ENCODE results near the gene TMEM61.
"Not testable (repeated sequence)": the region's sequence is repeated elsewhere in the genome, so short reads cannot be mapped to it uniquely, and the experiment has no call there.

The TMEM61 gene

DNA sequence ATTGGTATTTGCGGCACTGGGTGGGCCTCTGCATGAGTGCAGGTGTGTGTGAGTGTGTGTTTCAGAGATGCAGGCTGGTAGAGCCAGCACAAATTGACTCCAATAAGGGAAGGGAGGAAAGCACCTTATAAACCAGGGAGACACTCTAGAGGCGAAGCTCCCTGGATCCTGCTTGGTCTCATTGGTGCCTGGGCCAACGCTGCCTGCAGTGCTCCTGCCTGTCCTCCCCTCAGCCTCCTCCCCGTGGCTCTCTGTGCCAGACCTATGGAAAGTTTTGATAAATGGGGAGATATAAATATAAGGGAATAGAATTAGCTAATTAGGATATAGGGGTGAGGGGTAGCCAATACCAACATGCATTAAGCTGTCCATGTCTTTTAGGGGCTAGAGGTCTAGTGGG, 20.9 kb downstream of the TMEM61 start:
- no peak for DNase-seq (ENCODE audit: low spot score)

DNA sequence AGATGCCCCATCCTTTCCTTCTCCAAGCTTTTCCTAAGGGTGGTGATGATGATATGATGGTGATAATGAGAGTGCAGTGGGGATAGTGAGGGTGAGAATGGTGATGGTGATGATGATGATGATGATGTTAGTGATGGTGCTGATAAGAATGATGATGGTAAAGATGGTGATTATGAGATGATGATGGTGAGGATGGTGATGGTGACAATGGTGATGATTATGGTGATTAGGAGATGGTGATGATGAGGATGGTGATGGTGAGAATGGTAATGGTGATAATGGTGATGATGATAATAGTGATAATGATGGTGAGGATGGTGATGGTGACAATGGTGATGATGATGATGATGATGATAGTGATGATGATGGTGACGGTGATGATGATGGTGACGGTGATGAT, 22.3 kb downstream of the TMEM61 start:
- DNase-seq (ENCODE audit: low spot score), result no peak

DNA sequence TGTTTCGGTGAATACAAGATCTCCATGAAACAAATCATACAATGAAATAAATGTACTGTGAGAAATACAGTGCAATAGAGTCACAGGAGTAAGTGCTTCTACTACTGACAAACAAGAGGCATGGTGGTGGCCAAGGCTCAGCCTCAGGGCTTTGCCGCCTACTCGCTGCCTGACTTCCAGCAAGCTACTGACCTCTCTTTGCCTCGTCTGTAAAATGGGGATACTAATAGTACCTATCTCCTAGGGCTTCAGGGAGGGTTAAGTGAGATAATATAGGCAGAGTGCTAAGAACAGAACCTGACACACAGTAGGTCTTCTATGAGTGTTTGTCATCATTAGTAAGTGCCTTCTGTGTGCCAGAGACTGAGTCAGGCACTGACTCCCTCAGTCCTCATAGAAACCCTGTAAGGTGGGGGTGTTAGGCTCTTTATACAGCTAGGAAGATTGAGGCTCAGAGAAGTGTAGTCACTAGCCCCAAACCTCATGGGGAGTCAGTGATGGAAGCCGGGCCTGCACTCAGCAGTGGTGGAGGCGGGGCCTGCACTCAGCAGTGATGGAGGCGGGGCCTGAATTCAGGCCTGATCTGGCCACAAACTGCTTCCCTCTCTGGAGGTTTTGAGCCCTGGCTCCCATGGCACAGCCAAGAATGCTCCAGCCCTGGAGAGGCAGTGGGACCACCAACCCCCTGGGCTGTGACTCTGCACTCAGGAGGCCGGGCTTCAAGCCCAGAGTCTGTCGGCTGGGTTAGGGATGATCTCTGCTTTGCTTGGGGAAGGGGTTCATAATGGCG, 25.1 kb downstream of the TMEM61 start:
- no peak for DNase-seq (ENCODE audit: low spot score)

DNA sequence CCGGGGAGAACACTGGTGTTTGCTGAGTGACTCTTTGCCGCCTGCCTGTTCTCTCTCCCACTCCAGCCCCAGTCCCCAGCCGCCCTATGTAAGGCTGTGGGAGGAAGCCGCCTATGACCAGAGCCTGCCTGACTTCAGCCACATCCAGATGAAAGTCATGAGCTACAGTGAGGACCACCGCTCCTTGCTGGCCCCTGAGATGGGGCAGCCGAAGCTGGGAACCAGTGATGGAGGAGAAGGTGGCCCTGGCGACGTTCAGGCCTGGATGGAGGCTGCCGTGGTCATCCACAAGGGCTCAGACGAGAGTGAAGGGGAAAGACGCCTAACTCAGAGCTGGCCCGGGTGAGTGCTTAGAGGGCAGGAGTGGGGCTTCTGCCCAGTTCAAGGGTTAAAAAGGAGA, 26.5 kb downstream of the TMEM61 start:
- DNase-seq (ENCODE audit: low spot score), result no peak

DNA sequence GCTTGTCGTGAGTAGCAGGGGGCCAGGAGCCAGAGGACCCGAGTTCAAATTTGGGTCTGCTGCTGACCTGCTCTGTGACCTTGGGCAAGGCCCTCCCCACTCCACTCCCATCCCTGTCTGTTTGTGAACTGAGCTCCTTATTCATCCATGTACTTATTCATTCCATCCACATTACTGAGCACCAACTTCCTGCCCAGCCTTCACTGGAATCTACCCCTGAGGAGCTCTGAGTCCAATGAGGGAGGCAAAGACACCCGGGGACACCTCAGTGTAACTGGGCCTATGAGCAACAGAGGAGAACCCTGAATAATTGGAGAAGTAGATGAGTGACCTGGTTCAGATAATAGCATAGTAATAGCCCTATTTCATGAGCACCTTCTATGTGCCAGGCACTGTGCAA, 27.2 kb downstream of the TMEM61 start:
- no peak for DNase-seq (ENCODE audit: low spot score)

DNA sequence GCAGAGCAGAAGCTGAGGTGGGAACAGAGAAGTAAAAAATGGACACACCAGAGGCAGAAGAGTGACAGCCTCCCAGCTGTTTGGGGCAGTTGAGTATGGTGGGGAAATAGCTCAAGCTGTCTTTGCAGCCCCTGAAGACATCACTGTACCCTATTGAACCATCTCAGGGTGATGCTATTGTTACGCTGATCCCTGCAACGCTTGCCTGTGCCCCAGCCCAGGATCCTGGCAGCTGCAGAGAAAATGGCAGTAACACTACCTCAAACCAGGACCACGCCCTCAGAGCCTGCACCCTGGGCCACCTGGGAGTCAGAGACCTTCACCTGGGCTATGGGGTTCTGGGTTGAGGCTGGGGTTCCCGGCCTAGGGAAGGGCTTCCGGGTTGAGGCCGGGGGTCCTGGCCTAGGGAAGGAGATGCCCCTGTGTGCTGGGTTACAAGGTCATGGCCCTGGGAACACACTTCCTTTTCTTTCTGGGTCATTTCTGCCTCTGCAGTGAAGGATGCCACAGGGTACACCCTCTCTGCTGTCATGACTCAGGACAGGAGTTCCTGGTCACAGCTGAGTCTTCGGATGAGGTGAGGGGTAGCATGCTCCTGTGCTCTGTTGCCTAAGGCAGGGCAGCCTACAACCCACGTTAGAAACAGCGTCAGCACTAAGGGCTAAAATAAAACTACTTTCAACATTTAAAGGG, 29.9 kb downstream of the TMEM61 start:
- no peak for DNase-seq (ENCODE audit: low spot score)

DNA sequence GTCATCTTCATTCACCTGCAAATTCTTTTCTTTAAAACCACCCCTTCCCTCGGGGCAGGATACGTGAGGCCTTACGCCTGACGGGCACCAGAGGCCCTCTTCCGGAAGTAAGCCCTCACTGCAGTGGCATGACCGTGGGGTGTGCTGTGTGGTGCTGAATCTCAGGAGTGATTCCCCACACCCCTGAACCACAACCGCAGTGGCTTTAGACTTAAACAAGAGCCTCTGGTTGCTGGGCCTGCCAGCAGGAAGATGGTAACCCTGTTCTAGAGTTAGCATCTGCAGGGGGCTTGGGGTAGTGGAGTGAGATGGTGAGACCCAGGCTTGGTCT, 30.4 kb downstream of the TMEM61 start:
- no peak for DNase-seq (ENCODE audit: low spot score)

DNA sequence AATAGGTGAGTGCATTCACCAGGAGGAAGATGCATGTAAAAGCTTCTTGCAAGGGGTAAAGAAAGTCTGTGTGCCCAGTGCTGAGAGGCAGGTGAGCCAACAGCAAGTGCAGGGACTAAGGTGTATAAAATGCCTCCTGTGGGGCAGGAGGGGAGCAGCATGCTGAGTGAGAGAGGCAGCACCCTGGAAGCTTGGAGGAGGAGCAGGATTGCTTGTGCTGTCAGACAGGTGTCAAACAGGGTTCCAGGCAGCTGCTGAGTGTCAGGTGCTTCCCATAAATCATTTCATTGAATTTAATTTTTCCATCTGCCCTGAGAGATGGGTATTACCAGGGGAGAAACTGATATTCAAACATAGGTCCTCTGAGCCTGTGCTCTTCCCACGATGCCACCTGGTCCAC, 32.2 kb downstream of the TMEM61 start:
- no peak for DNase-seq (ENCODE audit: low spot score)

DNA sequence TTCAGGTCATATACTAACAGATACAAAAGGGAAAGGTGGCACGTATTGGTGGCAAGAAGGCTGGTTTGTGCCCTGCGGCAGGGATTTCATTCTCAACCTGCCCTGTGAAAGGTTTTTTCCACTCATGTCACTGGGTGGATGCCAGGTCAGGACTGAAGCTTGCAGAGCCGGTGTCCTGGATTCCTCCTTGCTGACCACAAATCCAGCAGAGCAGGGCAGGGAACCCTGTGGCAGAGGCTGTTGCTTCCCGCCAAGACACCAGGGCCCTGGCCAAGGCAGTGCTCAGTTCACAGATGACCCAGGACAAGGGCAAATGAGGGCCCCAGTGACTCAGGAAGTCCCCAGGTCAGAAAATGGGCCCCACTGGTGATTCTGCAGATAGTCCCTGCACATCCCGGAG, 34.7 kb downstream of the TMEM61 start:
- no peak for DNase-seq (ENCODE audit: low spot score)

DNA sequence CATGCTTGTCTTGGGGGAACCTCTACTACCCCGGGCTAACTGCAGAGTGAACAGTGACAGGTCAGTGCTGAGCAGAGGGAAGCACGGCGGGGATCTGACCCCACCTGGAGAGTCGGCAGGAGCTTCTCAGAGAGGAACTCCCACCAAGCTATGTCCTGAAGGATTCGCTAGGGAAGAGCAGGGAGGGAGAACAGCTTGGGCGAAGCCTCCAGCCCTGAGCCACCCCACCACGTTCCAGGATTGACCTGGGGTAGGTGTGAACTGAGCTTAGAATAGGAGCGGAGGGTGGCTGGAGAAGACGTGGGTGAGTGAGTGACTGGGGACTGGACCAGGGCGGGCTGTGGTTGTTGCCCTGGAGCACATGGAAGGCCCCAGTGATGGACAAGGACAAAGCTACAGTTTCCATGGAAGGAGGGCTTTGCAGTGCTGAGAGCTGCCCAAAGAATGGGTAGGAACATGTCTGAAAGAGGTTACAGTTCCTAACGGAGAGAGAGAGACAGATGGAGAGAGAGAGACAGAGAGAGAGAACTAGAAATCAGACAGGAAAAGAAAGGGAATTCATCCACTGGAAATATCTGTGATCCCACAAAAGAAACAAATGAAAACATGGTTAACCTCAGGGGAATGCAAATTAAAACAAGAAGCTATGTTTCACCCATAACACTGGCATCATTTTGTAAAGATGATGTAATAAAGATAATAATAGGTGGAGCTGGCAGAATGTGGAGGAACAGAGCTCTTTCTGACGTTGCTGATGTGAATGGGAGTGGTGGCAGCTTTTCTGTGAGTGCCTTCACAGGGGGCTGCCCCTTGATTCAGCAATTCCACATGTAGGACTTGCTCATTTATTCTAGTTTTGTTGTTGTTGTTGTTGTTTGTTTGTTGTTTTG, 35.5 kb downstream of the TMEM61 start:
- no peak for DNase-seq (ENCODE audit: low spot score)

DNA sequence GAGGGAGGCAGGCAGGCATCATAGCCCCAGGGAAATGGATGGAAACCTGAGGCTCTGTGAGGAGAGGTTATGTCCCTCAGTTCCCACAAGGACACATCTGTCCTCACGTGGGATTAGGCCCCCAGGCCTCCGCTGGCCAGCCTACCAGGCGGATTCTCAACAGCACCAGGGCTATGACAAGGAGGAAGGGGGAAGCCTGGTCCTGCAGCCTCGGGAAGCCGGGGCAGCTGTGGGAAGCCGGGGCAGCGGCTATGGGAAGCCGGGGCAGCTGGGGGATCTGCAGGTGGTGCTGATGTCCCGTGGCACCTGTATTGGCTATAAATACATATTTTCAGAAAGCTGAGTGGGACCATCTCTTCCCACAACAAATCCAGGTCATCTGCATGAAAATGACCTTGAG, 38.0 kb downstream of the TMEM61 start:
- no peak for DNase-seq (ENCODE audit: low spot score)

DNA sequence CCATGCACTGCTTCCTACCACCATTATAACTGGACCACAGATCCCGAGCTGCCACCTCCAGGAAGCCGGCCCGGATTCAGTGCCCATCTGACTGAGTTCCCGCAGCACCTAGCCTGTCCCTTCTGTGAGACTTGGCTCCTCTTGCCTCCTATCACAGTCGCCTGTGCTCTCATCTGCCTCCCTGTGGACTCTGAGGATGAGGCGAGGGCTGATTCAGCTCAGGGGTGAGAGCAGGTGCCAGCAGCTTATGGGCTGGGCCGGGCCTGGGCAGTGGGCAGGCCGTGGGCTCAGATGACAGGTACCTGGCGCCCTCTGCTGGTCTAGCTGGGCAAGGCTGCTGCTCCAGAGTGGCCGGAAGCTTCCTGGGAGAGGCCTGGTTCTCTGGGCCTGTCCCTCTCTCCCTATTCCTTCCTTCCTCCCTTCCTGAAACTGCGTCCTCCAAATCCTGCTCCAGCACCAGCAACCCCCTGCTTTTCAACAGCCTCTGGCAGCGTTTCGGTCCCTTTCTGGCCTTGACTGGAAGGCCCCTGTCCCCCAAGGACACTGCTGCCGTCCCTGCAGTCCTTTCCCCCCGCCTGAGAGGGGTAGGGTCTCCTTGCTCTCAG, 41.6 kb downstream of the TMEM61 start:
- DNase-seq (ENCODE audit: low spot score), result peak; percentile 72

DNA sequence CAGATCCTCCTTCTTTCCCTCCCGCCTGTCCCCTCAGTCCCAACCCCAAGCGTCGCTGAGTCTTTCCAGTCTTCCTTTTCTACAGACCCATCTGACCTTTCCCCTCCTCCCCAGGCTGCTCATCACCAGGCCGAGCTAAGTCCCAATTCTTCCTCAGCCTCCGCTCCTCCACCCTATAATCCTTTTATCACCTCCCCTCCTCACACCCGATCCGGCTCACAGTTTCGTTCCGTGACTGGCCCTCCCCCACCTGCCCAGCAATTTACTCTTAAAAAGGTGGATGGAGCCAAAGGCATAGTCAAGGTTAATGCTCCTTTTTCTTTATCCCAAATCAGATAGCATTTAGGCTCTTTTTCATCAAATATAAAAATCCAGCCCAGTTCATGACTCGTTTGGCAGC, 43.7 kb downstream of the TMEM61 start:
- not testable (repeated sequence) for DNase-seq (ENCODE audit: low spot score)

DNA sequence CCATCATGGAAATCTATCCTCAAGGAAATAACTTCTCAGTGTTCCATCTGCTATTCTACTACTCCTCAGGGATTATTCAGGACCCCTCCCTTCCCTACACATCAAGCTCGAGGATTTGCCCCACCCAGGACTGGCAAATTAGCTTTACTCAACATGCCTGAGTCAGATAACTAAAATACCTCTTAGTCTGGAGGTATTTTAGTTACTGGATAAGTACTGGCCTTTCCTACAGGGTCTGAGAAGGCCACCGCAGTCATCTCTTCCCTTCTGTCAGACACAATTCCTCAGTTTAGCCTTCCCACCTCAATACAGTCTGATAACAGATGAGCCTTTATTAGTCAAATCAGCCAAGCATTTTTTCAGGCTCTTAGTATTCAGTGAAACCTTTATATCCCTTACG, 46.3 kb downstream of the TMEM61 start:
- DNase-seq (ENCODE audit: low spot score), result not testable (repeated sequence)

DNA sequence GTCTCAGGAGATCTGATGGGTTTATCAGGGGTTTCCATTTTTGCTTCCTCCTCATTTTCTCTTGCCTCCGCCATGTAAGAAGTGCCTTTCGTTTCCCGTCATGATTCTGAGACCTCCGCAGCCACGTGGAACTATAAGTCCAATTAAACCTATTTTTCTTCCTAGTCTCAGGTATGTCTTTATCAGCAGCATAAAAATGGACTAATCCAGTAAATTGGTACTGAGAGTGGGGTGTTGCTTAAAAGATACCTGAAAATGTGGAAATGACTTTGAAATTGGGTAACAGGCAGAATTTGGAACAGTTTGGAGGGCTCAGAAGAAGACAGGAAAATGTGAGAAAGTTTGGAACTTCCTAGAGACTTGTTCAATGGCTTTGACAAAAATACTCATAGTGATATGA, 50.7 kb downstream of the TMEM61 start:
- DNase-seq (ENCODE audit: low spot score), result not testable (repeated sequence)

DNA sequence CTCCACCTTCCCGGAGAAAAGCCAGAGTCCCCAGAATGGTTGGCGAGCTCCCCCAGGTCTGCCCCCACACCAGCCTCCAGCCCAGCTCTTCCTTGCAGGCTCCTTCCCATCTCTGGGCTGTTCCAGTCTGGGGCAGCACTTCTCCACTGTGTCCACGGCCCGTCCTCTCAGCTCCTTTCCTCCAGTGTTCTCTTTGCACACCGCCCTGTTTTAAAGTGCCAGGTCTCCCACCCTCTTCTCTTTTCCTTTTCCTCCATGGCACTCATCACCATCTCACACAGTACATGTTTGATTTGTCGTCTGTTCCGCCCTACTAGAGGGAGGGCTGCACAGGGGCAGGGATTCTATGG, 52.8 kb downstream of the TMEM61 start:
- DNase-seq (ENCODE audit: low spot score), result no peak

DNA sequence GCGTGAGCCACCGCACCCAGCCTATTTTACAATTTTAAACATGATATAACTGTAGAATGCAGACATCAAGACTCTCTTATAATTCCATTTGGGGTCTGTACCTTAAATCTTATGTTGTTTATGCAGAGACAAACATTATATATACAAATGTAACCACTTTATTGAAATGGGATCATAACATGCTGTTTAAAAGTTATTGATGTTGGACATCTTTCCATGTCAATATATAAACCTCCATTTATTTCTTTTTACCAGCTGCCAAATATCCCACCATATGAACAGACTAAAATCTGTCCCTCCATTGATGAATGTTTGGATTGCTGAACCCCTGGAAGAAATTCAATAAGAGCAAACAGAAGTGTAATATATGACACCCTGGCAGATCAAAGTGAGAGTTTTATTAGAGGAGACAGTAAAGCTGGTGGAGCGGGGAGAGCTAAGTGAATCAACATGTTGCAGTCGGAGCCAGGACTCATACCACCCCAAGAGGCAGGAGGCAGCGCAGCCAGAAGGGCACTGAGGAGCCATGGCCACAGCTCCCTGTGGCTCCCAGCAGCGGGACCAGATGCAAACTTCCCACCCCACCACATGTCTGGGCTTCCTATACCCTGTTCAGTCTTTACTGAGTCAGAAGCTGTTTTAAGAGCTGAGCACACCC, 54.2 kb downstream of the TMEM61 start:
- DNase-seq (ENCODE audit: low spot score), result no peak

DNA sequence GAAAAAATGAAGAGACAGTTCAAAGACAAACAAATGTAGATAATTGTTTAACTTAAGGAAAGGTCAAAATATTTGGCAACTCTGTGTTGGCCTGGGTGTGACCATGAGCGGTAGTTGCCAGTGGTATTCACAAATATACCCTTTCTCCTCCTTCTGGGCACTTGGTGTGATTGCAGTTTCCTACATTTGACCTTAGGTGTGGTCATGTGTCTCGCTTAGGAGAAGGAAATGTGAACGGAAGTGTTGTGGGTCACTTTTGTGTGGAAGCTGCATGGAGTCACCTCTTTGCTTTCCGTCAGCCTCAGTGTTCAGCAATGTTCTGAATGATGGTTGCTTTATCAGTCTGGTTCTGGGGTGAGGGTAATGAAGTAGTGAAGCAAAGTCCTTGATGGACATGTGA, 55.5 kb downstream of the TMEM61 start:
- DNase-seq (ENCODE audit: low spot score), result no peak

DNA sequence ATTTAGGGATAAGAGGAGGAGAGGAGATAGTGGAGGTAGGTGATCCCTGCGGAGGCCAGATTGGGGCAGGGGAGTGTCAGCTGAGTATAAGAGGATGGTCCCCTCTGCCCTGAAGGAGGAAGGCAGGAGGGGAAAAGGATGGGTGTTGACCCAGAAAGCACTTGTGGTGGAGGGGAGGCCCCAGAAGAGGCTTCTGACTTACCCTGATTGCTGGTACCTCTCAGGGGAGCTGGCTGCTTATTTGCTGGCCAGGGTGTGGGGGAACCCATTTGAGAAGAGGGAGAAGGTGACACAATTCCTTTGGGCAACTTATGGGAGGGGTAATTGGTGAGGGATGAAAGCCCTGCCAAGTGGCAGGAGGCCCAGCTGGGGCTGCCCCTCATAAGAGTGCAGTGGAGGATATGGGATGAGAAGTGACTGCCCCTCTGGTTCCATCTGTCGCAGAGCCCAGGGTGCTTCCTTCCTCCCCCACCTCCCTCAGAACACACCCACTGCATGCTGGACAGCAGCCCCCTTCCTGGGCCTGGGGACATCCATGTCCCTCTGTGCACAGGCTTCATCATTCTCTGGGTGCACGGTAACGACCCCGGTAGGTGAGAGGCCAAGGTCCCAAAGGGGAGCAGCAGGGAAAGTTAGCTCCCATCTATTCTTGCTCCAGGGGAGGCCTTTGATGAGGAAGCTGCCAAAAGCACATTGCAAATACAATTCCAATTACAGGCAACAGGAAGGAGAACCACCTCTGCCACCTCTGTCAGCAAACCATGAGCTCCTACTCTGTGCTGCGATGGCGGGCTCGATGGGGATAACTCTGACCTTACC, 57.5 kb downstream of the TMEM61 start:
- DNase-seq (ENCODE audit: low spot score), result no peak

DNA sequence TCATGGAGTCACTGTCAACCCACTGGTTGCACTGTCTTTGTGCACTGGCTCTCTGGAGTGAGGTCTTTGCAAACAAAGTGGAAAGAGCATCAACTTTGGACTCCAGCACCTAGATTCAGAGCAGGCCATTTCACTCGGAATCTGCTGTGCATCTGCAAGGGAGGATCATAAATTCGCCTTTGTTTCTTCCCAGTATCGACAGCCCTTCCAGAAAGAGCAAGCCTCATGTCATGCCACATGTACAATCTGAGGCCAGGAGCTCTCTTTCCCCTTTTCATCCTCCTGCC, 58.1 kb downstream of the TMEM61 start:
- no peak for DNase-seq (ENCODE audit: low spot score)

DNA sequence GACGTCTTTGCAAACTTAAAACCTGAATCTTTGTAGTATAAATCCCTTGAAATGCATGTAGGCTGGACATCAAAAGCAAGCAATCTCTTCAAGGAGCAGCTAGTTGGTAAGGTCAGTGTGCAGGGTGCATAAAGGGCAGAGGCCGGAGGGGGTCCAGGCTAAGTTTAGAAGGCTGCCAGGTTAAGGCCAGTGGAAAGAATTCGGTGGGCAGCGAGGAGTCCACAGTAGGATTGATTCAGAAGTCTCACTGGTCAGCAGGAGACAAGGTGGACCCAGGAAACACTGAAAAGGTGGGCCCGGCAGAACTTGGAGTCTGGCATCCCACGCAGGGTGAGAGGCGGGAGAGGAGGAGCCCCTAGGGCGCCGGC, 58.5 kb downstream of the TMEM61 start:
- no peak for DNase-seq (ENCODE audit: low spot score)

Data from SK-N-DZ (cell line).